Measurements from ENCODE around the gene SGMS1. TPM values are rescaled to one million over a fixed set of nuclear protein-coding genes. Genes with fewer than 3 reads are reported as not detected.

SGMS1 gene
- total RNA-seq, 4 donors from 2014 or later = 28.3 to 44.5 (median 41.7) TPM

DNA sequence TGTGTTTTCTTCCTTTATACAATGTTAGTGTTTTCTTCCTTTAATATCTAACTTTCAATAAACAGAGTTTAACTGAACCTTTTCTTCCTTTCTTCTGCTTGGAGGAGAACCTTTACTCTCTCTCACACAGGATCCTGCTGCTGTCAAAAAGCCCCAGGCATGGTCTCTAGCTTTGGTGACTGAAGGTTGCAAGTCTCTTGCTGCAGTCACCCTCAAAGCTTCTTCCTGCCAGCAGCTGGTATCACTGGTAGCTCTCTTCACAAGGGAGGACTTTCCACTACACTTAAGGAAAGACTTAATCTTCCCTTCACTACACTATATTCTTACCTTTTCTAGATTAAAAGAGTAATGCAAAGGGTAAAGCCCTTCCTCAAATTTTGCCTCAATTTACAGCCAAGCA lies 153.4 kb downstream of the SGMS1 start:
- H3K36me3 ChIP-seq = no peaks in the 10 kb centered on the region
- intact Hi-C loops (cut with DNase I; ENCODE audit: low total_unique reads) = no loop called here
- no peaks in the 10 kb centered on the region for H3K9me3 ChIP-seq
- peak overlapping the region; percentile 56 to 67 (median 60) for H3K27ac ChIP-seq
- in situ Hi-C loops (cut with MboI; ENCODE audit: low pct_ligation_motif_present in 1 of 4, low pct_unique_long_range_greater_than_20kb in 1 of 4, low sequenced_read_pairs in 3 of 4) = no loop called here
- no peaks in the 10 kb centered on the region for H3K27me3 ChIP-seq
- DNase-seq = no peak
- H3K4me1 ChIP-seq = peaks cover 11 to 42% (median 27%) of the 10 kb centered on the region in 4 donors
- no peak for TF ChIP-seq POLR2A (IDR thresholded peaks at IDR 0.05)
- no peak for TF ChIP-seq CTCF (IDR thresholded peaks at IDR 0.05)
- TF ChIP-seq POLR2AphosphoS5 (IDR thresholded peaks at IDR 0.05) = no peak
- TF ChIP-seq EP300 (IDR thresholded peaks at IDR 0.05; ENCODE audit: low read depth) = no peak
- no peak overlapping the region for H3K4me3 ChIP-seq

GRCh38 chr10:50469778-50470193 lies 154.0 kb downstream of the SGMS1 start:
- no peaks in the 10 kb centered on the region for H3K27me3 ChIP-seq
- peaks cover 11 to 42% (median 27%) of the 10 kb centered on the region in 4 donors for H3K4me1 ChIP-seq
- peak; percentile 15 for DNase-seq
- intact Hi-C loops (cut with DNase I; ENCODE audit: low total_unique reads) (no loop called here), in situ Hi-C loops (cut with MboI; ENCODE audit: low pct_ligation_motif_present in 1 of 4, low pct_unique_long_range_greater_than_20kb in 1 of 4, low sequenced_read_pairs in 3 of 4) (no loop called here)
- no peaks in the 10 kb centered on the region for H3K36me3 ChIP-seq
- H3K4me3 ChIP-seq = no peak overlapping the region
- TF ChIP-seq EP300 (IDR thresholded peaks at IDR 0.05; ENCODE audit: low read depth) (no peak), CTCF (IDR thresholded peaks at IDR 0.05) (no peak), POLR2A (IDR thresholded peaks at IDR 0.05) (no peak), POLR2AphosphoS5 (IDR thresholded peaks at IDR 0.05) (no peak)
- no peaks in the 10 kb centered on the region for H3K9me3 ChIP-seq
- peak overlapping the region; percentile 56 to 67 (median 60) for H3K27ac ChIP-seq
- WGBS, 2 donors (ENCODE audit: low coverage in 1 of 2) = 24 to 40% methylated on average over 2 to 3 of the region's 3 CpGs

DNA sequence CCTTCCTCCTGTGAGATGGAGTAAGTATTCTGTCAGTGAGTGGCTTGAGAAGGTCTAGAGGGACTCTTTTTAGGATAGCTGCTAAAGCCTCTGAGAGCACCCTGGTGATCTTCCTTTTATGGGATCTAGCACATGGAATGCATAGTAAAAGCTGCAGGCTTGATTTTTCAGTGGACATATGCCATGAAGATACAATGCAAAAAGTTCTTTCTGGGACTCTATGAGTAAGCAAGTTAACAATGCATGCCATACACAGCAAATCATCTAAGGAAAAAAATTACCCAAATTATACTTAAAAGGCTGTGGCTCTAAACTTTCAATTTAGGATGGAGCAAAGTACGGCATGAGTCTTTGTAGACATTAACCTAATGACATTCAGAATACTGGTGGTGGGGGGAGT lies 154.5 kb downstream of the SGMS1 start:
- in situ Hi-C loops (cut with MboI; ENCODE audit: low pct_ligation_motif_present in 1 of 4, low pct_unique_long_range_greater_than_20kb in 1 of 4, low sequenced_read_pairs in 3 of 4) (no loop called here), intact Hi-C loops (cut with DNase I; ENCODE audit: low total_unique reads) (no loop called here)
- no peaks in the 10 kb centered on the region for H3K9me3 ChIP-seq
- H3K27me3 ChIP-seq = no peaks in the 10 kb centered on the region
- H3K4me3 ChIP-seq = no peak overlapping the region
- H3K36me3 ChIP-seq = no peaks in the 10 kb centered on the region
- DNase-seq = no peak
- peaks cover 11 to 42% (median 27%) of the 10 kb centered on the region in 4 donors for H3K4me1 ChIP-seq
- WGBS, 2 donors (ENCODE audit: low coverage in 1 of 2) = 38 to 60% methylated on average over 1 of the region's 1 CpG
- peak overlapping the region; percentile 22 to 63 (median 57) for H3K27ac ChIP-seq
- TF ChIP-seq POLR2AphosphoS5 (IDR thresholded peaks at IDR 0.05) = no peak
- no peak for TF ChIP-seq EP300 (IDR thresholded peaks at IDR 0.05; ENCODE audit: low read depth)
- TF ChIP-seq CTCF (IDR thresholded peaks at IDR 0.05) = no peak
- TF ChIP-seq POLR2A (IDR thresholded peaks at IDR 0.05) = no peak

DNA sequence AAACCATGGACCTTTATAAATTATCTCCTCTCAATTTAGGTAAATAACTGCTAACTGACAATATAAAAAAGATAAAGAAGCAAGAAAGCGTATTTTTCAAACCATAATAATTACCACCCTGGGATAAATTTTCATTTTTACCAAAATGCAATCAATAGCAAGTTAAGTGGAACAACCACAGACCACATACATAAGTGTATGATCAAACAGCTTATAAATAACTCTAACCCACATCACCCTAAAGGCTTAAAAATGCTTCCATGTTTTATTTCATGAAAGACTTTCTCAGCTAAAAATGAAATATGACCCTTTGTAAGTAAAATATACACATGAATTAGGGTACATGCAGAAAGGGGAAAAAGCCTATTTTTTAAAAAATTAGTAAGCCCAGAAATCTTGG lies 156.5 kb downstream of the SGMS1 start:
- no peaks in the 10 kb centered on the region for H3K36me3 ChIP-seq
- intact Hi-C loops (cut with DNase I; ENCODE audit: low total_unique reads) = no loop called here
- H3K4me1 ChIP-seq = peaks cover 11 to 46% (median 29%) of the 10 kb centered on the region in 4 donors
- DNase-seq = no peak
- 81 to 88% methylated on average over 1 of the region's 1 CpG for WGBS, 2 donors (ENCODE audit: low coverage in 1 of 2)
- H3K9me3 ChIP-seq = no peaks in the 10 kb centered on the region
- H3K27me3 ChIP-seq = no peaks in the 10 kb centered on the region
- in situ Hi-C loops (cut with MboI; ENCODE audit: low pct_ligation_motif_present in 1 of 4, low pct_unique_long_range_greater_than_20kb in 1 of 4, low sequenced_read_pairs in 3 of 4) = no loop called here
- no peak for TF ChIP-seq POLR2AphosphoS5 (IDR thresholded peaks at IDR 0.05)
- no peak for TF ChIP-seq CTCF (IDR thresholded peaks at IDR 0.05)
- TF ChIP-seq EP300 (IDR thresholded peaks at IDR 0.05; ENCODE audit: low read depth) = no peak
- no peak for TF ChIP-seq POLR2A (IDR thresholded peaks at IDR 0.05)
- H3K4me3 ChIP-seq = no peak overlapping the region
- H3K27ac ChIP-seq = no peak overlapping the region

All from transverse colon (tissue), 4 donors.